T47D (cell line): ENCODE data around the gene ADTRP.

ENCODE experiments used
- DNase-seq, 2 experiments: peaks; one replicate each; pipeline versions ENCODE4 v3.0.0 to v3.0.0-alpha.2; 2011 to 2012; ENCODE audit warnings: low read depth in 1 of 2, low spot score in 1 of 2
- JUND ChIP-seq: IDR thresholded peaks from 2 replicates; pipeline ENCODE4 v1.6.1; 2012; ENCODE audit warnings: low read depth
- in situ Hi-C: cut with HindIII; loops from 2 replicates; pipeline ENCODE4 v1.10.0; 2016; ENCODE audit warnings: low sequenced_read_pairs, low pct_unique_long_range_greater_than_20kb

Gene ADTRP

DNA sequence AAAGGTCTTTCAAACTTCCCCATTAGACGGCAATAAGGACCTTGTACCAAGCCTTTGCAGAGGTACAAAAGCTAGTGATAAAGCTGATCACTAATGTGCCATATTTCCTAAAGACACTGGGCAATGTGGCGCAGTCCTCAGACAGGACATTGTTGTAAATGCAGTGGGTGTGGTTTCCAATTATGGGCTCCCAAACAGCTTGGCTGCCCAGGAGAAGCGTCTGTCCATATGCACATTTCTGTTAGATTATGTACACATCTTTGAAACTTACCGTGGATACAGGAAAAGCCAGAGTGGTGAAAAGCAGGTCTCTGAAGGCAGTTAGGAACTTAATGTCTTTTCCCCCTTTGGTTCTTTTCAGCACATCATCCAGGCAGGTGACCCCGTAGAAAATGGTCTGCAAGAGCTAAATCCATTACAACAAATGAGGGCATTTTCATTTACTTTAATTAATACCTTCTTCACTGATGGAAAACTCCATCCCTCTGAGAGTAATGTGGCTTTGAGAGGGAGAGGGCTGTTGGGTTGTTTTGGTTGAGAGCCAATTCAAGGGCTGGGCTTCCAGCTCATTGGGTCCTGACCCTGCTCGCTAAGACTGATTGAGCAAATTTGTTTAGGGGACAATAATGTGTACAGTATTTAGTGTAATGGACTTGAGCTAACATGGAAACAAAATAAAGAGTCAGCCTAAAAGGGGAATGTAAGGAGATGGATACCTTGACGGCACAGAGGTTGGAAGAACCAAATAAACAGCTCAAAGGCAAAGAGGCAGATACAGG lies 10.4 kb downstream of the ADTRP start:
- in situ Hi-C loops: no loop called here
- no peak for TF ChIP-seq JUND
- no peak for DNase-seq

DNA sequence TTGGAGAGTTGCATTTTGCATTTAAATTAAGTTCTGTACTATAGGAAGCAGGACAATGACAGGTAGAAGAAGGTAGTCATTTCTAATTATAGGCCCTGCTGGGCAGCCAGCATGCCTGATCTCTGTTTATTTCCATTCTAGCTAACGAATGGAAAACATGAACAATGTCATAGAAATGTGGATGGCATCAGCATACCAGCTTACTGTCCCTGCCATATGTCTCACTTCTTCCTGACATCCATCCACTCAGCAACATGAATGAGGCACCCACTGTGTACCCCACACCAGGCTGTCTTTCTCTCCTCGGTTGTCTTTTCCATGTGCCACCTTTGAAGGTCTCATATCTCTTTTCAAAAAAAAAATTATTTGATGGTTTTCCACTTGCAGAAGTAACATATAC lies 11.1 kb downstream of the ADTRP start:
- in situ Hi-C loops: no loop called here
- TF ChIP-seq JUND: no peak
- no peak for DNase-seq

DNA sequence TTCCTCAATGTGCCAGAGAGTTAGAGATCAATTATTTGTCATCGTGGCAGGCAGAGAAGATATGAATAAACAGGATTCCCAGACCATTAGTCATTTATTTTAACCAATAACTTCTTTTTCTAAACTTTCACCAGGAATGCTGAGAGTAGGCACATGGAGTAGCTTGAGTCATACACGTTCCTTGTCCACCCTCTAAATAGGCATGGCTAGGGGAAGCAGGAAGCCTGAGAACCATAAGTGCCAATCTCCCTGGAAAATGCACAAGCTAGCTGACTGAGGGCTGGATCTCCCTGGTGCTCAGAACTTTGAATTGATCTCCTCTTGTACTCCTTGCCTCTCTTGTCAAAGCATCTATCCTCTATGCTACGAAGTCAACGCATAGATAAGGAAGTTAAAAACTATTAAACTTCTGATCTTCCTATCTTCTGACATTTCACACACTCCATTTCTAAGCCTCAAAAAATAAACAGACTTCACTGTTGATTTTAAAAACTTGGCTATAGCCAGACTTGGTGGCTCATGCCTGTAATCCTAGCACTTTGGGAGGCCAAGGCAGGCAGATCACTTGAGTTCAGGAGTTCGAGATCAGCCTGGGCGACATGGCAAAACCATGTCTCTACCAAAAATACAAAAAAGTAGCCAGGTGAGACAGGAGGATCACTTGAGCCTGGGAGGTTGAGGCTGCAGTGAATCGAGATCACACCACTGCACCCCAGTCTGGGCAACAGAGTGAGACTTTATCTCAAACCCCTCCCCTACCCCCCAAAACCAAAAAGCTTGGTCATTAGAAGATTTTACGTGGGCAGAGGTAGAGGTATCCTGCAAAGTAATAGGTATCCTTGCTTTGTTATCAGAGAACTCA lies 11.8 kb downstream of the ADTRP start:
- in situ Hi-C loops: no loop called here
- no peak for DNase-seq

DNA sequence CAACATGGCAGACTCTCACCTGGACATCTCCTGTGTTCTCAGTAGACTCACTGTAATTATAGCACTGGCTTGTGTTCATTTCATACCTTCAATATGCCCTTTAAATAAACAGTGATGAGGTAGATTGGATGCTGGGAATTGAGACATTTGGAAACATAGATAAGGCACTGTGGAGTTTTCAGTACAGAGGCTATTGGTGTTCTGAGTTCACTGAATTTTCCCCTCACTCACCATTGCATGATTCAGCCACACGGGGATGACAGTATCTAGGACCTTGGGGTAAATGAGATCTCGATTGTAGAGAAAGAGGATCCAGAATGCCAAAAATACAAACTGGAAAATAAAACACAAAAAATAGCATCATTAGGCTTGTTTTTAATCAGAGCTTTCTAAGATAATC lies 12.6 kb downstream of the ADTRP start:
- TF ChIP-seq JUND: no peak
- in situ Hi-C loops: no loop called here
- DNase-seq: no peak

More for the DNA sequence above, 11.8 kb downstream of the ADTRP start:
- no peak for TF ChIP-seq JUND

DNA sequence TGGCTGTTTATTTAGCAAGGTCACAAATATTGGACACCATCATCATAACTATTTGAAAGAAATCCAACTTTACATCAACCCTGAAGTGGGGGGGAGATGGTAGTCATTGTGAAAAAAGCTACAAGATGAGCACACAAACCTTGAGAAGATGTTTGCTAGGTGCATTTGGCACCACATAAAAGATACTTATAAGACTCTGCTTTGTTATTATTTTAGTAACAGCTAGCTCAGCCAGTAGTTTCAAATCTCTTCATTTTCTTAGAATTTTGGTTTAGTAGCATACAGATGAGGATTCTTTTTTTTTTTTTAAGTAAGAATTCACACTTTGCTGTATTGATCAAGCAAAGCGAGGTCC lies 14.4 kb downstream of the ADTRP start:
- no peak for TF ChIP-seq JUND
- DNase-seq: no peak
- in situ Hi-C loops: no loop called here

DNA sequence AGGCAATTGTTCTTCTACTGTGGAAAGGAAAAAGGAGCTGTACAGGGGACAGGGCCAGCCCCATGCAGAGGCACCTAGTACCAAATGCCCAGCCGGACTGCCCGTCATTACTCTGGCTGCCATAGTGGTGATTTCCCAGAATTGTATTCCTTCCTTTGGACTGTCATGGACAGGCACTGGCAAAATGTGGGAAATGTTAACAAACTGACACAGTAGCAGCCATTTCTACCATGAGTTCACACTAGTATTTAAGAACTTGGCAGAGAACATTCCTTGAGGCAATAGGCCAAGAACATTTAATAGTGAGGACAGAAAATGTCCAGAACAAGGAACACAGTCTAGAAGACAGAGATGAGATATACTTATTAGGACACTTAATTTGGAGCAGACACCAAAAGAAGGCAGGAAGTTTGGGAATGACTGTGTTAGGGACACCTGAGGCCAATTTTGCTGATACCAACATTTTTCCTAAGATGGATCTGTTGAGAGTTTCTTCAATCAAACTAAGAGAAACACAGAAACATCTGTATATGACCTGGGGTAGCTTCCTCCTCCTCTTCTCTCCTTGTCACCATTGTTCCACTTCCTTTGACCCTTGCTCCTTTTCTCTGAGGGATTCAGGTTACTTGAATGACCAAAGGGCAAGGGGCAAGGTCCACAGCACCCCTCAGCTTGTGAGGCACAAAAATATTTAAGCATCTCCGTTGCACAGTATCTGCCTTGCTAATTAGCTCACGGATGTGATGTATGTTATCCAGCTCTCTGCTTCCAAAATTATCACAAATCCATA lies 14.9 kb downstream of the ADTRP start:
- no peak for TF ChIP-seq JUND
- DNase-seq: no peak
- in situ Hi-C loops: no loop called here

DNA sequence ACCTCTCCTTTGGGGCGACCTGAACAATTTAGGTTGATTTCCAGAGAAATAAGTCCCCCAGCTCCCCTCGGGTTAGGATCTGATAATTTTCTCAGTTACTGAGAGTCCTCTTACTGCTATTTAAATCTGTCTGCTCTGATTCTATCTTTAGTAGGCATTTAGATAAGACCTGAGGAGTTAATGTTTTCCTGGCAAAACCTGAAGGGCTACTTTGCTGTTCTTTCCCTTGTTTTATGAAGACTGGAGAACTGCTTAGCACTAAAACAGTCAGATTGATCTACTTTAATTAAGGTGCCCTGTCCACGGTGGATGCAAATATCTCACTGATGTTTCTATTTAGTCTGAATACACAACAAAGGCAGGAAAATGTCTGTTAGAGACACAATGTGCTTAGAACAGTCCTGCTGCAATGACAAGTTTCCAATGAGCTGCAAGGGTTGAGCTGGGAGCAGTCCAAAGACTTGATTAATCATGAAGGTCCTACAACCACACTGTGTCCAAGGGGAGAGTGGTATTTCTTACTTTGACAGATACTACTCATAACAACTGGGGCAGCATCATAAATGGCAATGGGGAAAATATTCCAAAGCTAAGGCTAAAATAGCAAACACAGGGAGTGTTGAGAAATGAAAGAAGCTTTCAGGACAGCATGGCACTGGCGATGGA lies 15.7 kb downstream of the ADTRP start:
- in situ Hi-C loops: no loop called here
- no peak for TF ChIP-seq JUND
- DNase-seq: no peak

DNA sequence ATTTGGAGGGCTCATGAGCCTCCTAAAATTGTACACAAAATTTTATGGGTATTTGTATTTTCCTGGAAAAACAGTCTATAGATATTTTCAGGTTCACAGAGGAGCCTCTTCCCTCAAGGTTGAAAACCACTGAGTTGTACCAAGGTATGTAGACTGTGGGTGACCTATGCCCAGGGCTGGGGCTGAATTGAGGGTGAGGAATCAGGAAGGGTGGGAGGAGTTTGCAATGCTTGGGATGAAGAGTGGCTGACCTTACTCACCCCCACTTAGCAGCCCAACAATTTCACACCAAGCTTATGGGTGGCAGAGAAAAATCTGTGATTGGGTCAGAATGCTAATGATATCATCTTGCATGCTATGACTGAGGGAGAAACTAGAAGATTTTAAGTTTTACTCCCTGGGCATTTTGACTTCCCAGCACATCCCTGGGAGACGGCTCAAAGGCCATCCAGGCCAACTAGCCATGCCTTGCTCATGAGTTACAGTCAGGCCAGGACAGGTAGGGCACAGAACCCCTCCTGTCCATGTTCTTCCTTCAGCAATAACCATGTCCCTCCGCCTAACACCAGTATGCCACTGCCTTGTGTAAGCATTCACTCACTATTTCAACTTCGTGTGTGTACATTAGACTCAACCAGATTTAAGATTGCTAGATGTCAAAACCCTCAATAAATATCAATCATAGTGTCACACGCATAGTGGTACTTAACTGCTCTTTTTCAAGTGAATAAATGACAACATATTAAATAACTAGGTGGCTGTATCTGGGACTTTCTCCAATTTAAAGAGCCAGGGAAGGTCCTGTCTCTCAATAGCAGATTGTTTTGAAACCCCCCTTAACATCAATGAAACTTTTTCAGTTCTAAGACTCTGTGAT lies 16.6 kb downstream of the ADTRP start:
- no peak for DNase-seq
- no peak for TF ChIP-seq JUND
- in situ Hi-C loops: no loop called here

DNA sequence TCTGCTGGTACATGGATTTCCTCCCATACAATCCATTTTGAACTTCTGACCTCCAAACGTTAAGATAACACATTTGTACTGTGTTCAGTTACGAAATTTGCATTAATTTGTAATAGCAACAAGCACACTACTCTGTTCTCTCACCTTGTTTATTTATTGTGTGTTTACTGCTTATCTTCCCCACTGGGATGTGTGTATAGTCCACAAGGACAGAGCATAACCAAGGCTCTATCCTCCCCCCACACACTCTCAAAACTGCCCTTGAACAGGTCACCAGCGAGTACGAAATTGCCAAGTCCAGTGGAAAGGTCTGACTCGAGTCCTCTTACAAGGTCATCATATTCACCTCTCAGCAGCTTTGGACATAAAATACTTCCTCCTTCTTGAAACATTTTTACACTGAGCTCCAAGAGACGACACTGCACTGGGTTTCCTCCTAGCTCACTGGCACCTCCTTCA lies 18.6 kb downstream of the ADTRP start:
- in situ Hi-C loops: no loop called here
- no peak for DNase-seq
- TF ChIP-seq JUND: no peak

DNA sequence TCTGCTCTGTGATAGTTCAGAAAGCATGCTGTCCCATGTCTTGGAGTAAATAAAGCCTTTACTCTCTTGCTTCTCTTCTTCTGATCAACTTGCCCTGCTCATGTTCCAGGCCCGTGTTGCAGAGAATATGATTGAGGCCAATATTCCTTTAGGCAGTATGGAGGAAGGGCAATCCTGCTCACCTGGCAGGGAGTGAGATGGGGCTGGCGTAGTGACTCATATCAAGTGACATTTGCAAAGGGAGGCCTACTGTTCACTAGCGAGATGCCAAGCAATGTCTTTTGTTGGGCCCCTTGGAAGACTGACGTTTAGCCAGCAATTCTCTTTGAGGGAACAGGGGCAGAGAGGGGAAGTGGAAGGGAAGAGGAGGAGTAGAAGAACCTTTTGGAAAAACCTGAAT lies 19.7 kb downstream of the ADTRP start:
- TF ChIP-seq JUND: no peak
- in situ Hi-C loops: no loop called here
- no peak for DNase-seq

DNA sequence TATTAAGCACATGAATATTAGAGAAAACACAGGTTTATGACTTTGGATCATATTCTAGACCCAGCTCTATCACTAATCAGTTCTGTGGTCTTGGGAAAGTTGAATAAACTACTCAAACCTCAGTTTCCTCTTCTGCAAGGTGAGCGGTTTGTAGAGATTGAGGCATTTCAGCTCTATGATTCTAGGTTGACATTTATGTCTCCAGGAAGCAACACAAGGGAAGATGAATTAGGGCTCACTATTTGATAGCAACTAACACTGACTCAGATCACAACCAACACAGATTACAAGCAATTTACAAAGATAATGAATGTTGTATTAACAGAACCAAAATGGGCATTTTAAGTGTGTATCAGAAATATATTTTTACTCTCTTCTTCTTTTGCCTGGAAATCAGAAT lies 21.9 kb downstream of the ADTRP start:
- in situ Hi-C loops: no loop called here
- TF ChIP-seq JUND: no peak
- no peak for DNase-seq
